Fibroblast of villous mesenchyme (primary cell): ENCODE results near the gene BBS9. TPM values are rescaled to one million over a fixed set of nuclear protein-coding genes. Genes with fewer than 3 reads are reported as not detected.
A peak's percentile ranks its signal among the peaks of the same experiment; 100 is the strongest.

Source experiments
- DNase-seq: peaks from one replicate; pipeline ENCODE4 v3.0.0-alpha.2; 2010; ENCODE audit warnings: low read depth
- H3K4me3 ChIP-seq: 2 replicates; pipeline ENCODE4 v1.5.1; 2011; ENCODE audit warnings: low read depth, mild to moderate bottlenecking, low read length
- CTCF ChIP-seq: IDR thresholded peaks from 2 replicates; pipeline ENCODE4 v1.5.1; 2012; ENCODE audit warnings: low read depth, mild to moderate bottlenecking, low read length; ENCODE audit not compliant: insufficient read depth
- total RNA-seq: library from RNA; depleted of rRNA; stranded (reverse); fragments of >200 nt; gene quantifications from 2 replicates; pipeline ENCODE4 v1.2.3, GENCODE V29; 2012

Gene BBS9
- total RNA-seq, 1 donor = 20.7 TPM

- H3K4me3 ChIP-seq = no peak overlapping the region
- TF ChIP-seq CTCF = no peak
- no peak for DNase-seq
Measured at GRCh38 chr7:33645104-33645503, 515.7 kb downstream of the BBS9 start.

GRCh38 chr7:33646166-33646565, 516.8 kb downstream of the BBS9 start:
- no peak overlapping the region for H3K4me3 ChIP-seq
- TF ChIP-seq CTCF = no peak
- no peak for DNase-seq

- TF ChIP-seq CTCF = no peak
- no peak overlapping the region for H3K4me3 ChIP-seq
- DNase-seq = no peak
Measured at GRCh38 chr7:33646891-33647391, 517.6 kb downstream of the BBS9 start.

GRCh38 chr7:33649476-33650441, 520.4 kb downstream of the BBS9 start:
- no peak overlapping the region for H3K4me3 ChIP-seq
- DNase-seq = no peak
- no peak for TF ChIP-seq CTCF

GRCh38 chr7:33650828-33651227, 521.5 kb downstream of the BBS9 start:
- DNase-seq = peak; percentile 66
- no peak overlapping the region for H3K4me3 ChIP-seq

GRCh38 chr7:33651998-33652515, 522.7 kb downstream of the BBS9 start:
- TF ChIP-seq CTCF = no peak
- no peak for DNase-seq
- no peak overlapping the region for H3K4me3 ChIP-seq

More at GRCh38 chr7:33650828-33651227, 521.5 kb downstream of the BBS9 start:
- TF ChIP-seq CTCF = no peak
